Loucy (cell line): ENCODE results near the gene PARP6.

ENCODE experiments used
- H2AFZ ChIP-seq: fragments of 200-600 bp; sonication (generic); 2 replicates; pipeline ENCODE4 v1.6.0; 2016; ENCODE audit warnings: antibody characterized with exemption, mild to moderate bottlenecking, low read length, moderate library complexity
- H3F3A ChIP-seq: fragments of 200-600 bp; 2 replicates; pipeline ENCODE4 v1.6.0; 2016; ENCODE audit warnings: antibody characterized with exemption, low read depth, mild to moderate bottlenecking
- H3K27me3 ChIP-seq: fragments of 200-600 bp; sonication (generic); 2 replicates; pipeline ENCODE4 v1.6.1; 2014; ENCODE audit warnings: low read length, mild to moderate bottlenecking; ENCODE audit not compliant: insufficient read depth, poor library complexity, severe bottlenecking
- H3K36me3 ChIP-seq: fragments of 200-600 bp; sonication (generic); 2 replicates; pipeline ENCODE4 v1.6.1; 2016; ENCODE audit warnings: low read length; ENCODE audit not compliant: insufficient read depth
- H3K4me1 ChIP-seq: fragments of 200-600 bp; sonication (generic); 2 replicates; pipeline ENCODE4 v1.5.1; 2014; ENCODE audit warnings: low read length, mild to moderate bottlenecking; ENCODE audit not compliant: insufficient read depth, poor library complexity, severe bottlenecking
- H3K4me2 ChIP-seq: fragments of 200-600 bp; sonication (generic); 2 replicates; pipeline ENCODE4 v1.6.0; 2014; ENCODE audit warnings: antibody characterized with exemption, low read length, low read depth, mild to moderate bottlenecking; ENCODE audit not compliant: poor library complexity, severe bottlenecking
- H3K4me3 ChIP-seq: fragments of 200-600 bp; sonication (generic); 2 replicates; pipeline ENCODE4 v1.5.1; 2014; ENCODE audit warnings: low read length, mild to moderate bottlenecking, mixed read lengths; ENCODE audit not compliant: poor library complexity, severe bottlenecking
- H3K79me2 ChIP-seq: fragments of 200-600 bp; sonication (generic); 2 replicates; pipeline ENCODE4 v1.6.1; 2014; ENCODE audit warnings: low read length; ENCODE audit not compliant: insufficient read depth
- H3K9ac ChIP-seq: fragments of 200-600 bp; sonication (generic); 2 replicates; pipeline ENCODE4 v1.6.0; 2014; ENCODE audit warnings: mild to moderate bottlenecking, low read depth, low read length, moderate library complexity; ENCODE audit not compliant: poor library complexity, severe bottlenecking
- H3K9me2 ChIP-seq: fragments of 200-600 bp; sonication (generic); replicated peaks from 2 replicates; pipeline ENCODE4 v1.6.1; 2016; ENCODE audit warnings: low read depth, low read length, mixed read lengths
- H3K9me3 ChIP-seq: fragments of 200-600 bp; sonication (generic); 2 replicates; pipeline ENCODE4 v1.6.1; 2014; ENCODE audit warnings: mild to moderate bottlenecking, antibody characterized with exemption, low read length, low read depth; ENCODE audit not compliant: insufficient read depth
- H4K20me1 ChIP-seq: fragments of 200-600 bp; sonication (generic); 2 replicates; pipeline ENCODE4 v1.6.0; 2014; ENCODE audit warnings: antibody characterized with exemption, low read length, mild to moderate bottlenecking; ENCODE audit not compliant: insufficient read depth, poor library complexity, severe bottlenecking
- EZH2phosphoT487 ChIP-seq: fragments of 200-600 bp; IDR thresholded peaks from 2 replicates; pipeline ENCODE4 v1.6.1; 2018; ENCODE audit warnings: antibody characterized with exemption, mild to moderate bottlenecking, moderate library complexity, borderline replicate concordance
- TF ChIP-seq, protein P1 (sequence below): fragments of 200-600 bp; sonication (generic); conservative IDR thresholded peaks from 2 replicates; pipeline ENCODE4 v1.5.1; 2014; ENCODE audit warnings: mild to moderate bottlenecking, antibody characterized with exemption, low read length

PARP6 gene

DNA sequence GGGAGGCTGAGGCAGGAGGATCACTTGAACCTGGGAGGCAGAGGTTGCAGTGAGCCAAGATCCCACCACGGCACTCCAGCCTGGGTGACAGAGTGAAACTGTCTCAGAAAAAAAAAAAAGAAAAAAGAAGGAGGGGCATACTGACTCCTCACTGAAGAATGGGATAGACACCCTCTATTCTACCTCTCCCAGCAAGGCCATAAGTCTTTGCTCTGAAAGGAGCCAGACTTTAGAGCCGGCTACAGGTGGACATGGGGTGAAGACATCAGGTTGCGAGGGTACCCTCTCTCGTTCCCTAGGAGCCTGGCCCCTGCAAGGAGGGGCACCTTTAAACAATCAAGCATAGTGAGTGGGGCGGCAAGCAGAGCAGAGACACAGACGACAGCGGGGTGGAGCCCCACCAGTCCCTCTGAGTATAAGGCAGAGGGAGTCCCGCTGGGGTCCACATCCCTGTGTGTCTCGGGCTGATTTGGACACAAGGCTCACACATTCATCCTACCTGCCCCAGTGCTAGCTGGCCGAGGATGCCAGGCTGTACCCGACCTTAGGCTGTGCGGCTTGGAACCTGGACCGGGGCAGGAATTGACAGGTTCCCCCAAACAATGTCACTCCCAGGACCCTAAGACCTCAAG is 75.8 kb downstream of the PARP6 start:
- no peak overlapping the region for H2AFZ ChIP-seq
- H3K9me3 ChIP-seq = no peaks in the 10 kb centered on the region
- H3K9ac ChIP-seq = no peak overlapping the region
- no peaks in the 10 kb centered on the region for H3K27me3 ChIP-seq
- no peaks in the 10 kb centered on the region for H3K4me1 ChIP-seq
- no peak overlapping the region for H3K4me2 ChIP-seq
- peaks cover 22% of the 10 kb centered on the region for H4K20me1 ChIP-seq
- H3K36me3 ChIP-seq = peaks cover 37% of the 10 kb centered on the region; the same call in 1 of the 2 replicates
- H3K9me2 ChIP-seq = no peaks in the 10 kb centered on the region
- TF ChIP-seq EZH2phosphoT487 = no peak
- TF ChIP-seq, protein P1, sequence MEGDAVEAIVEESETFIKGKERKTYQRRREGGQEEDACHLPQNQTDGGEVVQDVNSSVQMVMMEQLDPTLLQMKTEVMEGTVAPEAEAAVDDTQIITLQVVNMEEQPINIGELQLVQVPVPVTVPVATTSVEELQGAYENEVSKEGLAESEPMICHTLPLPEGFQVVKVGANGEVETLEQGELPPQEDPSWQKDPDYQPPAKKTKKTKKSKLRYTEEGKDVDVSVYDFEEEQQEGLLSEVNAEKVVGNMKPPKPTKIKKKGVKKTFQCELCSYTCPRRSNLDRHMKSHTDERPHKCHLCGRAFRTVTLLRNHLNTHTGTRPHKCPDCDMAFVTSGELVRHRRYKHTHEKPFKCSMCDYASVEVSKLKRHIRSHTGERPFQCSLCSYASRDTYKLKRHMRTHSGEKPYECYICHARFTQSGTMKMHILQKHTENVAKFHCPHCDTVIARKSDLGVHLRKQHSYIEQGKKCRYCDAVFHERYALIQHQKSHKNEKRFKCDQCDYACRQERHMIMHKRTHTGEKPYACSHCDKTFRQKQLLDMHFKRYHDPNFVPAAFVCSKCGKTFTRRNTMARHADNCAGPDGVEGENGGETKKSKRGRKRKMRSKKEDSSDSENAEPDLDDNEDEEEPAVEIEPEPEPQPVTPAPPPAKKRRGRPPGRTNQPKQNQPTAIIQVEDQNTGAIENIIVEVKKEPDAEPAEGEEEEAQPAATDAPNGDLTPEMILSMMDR = no peak
- H3F3A ChIP-seq = no peaks in the 10 kb centered on the region; the same call in none of the 2 replicates
- no peaks in the 10 kb centered on the region for H3K79me2 ChIP-seq
- no peak overlapping the region for H3K4me3 ChIP-seq

GRCh38 chr15:72195101-72195511 is 77.2 kb downstream of the PARP6 start:
- H3K4me3 ChIP-seq = no peak overlapping the region
- no peak overlapping the region for H3K4me2 ChIP-seq
- TF ChIP-seq EZH2phosphoT487 = no peak
- TF ChIP-seq, protein P1 = no peak
- no peak overlapping the region for H3K9ac ChIP-seq
- no peaks in the 10 kb centered on the region; the same call in 1 of the 2 replicates for H3F3A ChIP-seq
- peaks cover 23% of the 10 kb centered on the region; the same call in 1 of the 2 replicates for H3K36me3 ChIP-seq
- H4K20me1 ChIP-seq = peaks cover 13% of the 10 kb centered on the region
- no peak overlapping the region for H2AFZ ChIP-seq
- no peaks in the 10 kb centered on the region for H3K9me2 ChIP-seq
- H3K9me3 ChIP-seq = no peaks in the 10 kb centered on the region
- no peaks in the 10 kb centered on the region for H3K4me1 ChIP-seq
- H3K79me2 ChIP-seq = no peaks in the 10 kb centered on the region
- no peaks in the 10 kb centered on the region for H3K27me3 ChIP-seq

- no peaks in the 10 kb centered on the region for H3K4me1 ChIP-seq
- H3F3A ChIP-seq = no peaks in the 10 kb centered on the region
- H3K79me2 ChIP-seq = no peaks in the 10 kb centered on the region
- no peaks in the 10 kb centered on the region for H3K9me3 ChIP-seq
- TF ChIP-seq, protein P1 = no peak
- TF ChIP-seq EZH2phosphoT487 = no peak
- H3K4me3 ChIP-seq = no peak overlapping the region
- H2AFZ ChIP-seq = no peak overlapping the region
- H3K4me2 ChIP-seq = no peak overlapping the region
- H3K9me2 ChIP-seq = no peaks in the 10 kb centered on the region
- H3K36me3 ChIP-seq = peaks cover 12% of the 10 kb centered on the region; the same call in 1 of the 2 replicates
- peaks cover 4% of the 10 kb centered on the region for H4K20me1 ChIP-seq
- no peak overlapping the region for H3K9ac ChIP-seq
- H3K27me3 ChIP-seq = no peaks in the 10 kb centered on the region
These were observed 78.4 kb downstream of the PARP6 start for GRCh38 chr15:72193836-72194396.
